ENCODE data around the gene PSMB3.

The PSMB3 gene

DNA sequence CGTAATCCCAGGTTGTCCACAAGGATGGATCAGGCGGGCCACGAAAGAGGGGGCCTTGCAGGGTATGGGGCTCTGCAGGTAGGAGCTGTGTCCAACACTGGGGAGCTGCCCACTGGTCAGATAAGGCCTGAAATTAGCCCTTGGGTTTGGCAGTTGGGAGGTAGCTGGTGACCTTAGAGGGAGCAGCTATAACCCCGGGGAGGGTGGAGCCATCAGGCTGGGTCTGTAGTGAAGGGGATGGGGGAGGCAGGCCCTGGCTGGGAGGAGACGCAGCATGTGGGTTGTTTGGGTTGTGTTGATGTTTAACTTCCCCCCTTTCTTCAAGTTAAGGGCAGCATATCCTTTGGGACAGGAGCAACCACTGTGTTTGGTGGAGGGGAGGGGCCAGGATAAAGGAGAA lies 41.6 kb upstream of the PSMB3 start:
- no peak for DNase-seq (ENCODE audit: low spot score)
- Histone ChIP-seq H3K4me3 (no peak overlapping the region), H3K27ac (no peak overlapping the region)
- no peak for TF ChIP-seq CTCF (IDR thresholded peaks at IDR 0.05)

DNA sequence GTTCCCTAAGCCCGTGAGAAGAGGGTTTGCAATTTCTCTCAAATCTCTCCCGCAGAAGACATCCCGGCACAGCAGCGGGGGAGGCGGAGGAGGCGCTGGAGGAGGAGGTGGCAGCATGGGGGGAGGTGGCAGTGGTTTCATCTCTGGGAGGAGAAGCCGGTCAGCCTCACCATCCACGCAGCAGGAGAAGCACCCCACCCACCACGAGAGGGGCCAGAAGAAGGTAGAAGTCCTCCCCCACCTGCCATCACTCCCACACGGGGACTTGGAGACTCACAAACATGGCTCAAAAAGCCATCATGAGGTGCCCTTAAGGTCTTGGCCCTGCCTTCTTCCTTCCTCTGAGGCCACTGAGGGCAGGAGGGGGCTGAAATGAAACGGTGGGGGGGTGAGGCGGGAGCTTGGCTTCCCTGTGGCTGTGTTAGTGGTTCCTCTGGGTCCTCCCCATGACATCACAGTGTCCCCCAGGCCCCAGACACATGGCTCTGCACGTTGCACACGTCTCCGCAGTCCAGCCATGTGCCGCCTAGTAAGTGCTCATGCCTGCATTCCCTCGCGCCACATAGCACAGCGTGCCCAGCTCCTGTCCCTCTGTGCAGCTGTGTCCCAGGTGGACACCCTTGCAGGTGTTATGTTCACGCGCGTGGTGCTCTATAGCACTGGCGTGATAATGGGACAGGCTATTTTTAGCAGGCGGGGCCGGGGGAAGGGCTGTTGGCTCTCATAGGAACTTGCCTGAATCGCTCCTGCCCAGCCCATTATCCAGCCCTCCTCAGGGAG lies 40.6 kb upstream of the PSMB3 start:
- Histone ChIP-seq H3K4me3 (no peak overlapping the region), H3K27ac (no peak overlapping the region)
- no peak for DNase-seq (ENCODE audit: low spot score)
- no peak for TF ChIP-seq CTCF (IDR thresholded peaks at IDR 0.05)

DNA sequence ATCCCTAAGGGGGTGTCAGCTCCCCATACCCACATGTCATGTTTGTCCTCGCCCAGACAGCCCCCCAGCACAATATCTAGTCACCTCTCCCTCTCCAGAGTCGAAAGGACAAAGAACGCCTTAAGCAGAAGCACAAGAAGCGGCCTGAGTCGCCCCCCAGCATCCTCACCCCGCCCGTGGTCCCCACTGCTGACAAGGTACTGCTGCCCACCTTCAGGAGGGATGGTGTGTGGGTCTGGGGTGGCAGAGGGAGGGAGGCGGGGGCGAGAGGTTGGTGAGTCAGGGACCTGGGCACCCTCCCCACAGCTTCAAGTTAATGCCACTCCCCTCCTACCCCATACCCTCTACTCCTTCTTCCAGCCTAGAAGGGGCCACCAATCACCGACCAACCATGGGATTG lies 39.9 kb upstream of the PSMB3 start:
- H3K4me3 ChIP-seq = no peak overlapping the region
- H3K27ac ChIP-seq = no peak overlapping the region
- DNase-seq (ENCODE audit: low spot score) = no peak
- no peak for TF ChIP-seq CTCF (IDR thresholded peaks at IDR 0.05)

DNA sequence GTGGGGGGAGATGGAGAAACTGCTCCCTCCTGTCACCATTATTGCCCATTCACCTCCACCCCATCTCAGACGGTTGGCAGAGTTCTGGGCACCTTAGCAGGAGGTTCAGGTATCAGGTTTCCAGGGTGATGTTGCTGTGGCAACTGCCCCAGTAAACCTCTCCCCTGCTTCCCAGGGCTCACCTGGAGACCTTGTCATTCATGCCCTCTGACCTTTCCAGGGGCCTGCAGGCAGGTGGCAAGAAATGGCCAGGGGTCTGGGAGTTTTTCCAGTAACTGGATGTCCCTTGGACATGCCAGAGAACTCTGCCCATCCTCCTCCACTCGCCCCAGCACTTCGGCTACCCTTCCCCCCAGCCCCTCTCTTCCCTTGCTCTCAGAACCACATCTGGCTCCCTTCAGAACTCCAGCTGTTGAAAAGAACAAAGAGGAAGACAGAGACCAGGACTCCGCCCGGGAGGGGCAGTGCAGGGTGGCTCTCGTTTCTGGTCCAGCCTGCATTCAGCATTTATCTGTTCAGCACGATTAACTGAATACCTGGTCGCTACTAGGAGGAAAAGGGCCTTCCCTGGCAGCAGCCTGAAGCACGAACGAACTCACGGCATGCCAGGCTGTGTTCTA lies 39.0 kb upstream of the PSMB3 start:
- DNase-seq (ENCODE audit: low spot score) = no peak
- no peak for TF ChIP-seq CTCF (IDR thresholded peaks at IDR 0.05)
- no peak overlapping the region for H3K27ac ChIP-seq
- H3K4me3 ChIP-seq = no peak overlapping the region

- Histone ChIP-seq H3K27ac (no peak overlapping the region), H3K4me3 (no peak overlapping the region)
- DNase-seq (ENCODE audit: low spot score) = no peak
- TF ChIP-seq CTCF (IDR thresholded peaks at IDR 0.05) = no peak
Measured at GRCh38 chr17:38715216-38715943, 37.2 kb upstream of the PSMB3 start.

GRCh38 chr17:38716368-38717005 lies 36.1 kb upstream of the PSMB3 start:
- DNase-seq (ENCODE audit: low spot score) = no peak
- no peak overlapping the region for H3K27ac ChIP-seq
- no peak overlapping the region for H3K4me3 ChIP-seq
- TF ChIP-seq CTCF (IDR thresholded peaks at IDR 0.05) = no peak

All from coronary artery (tissue), 2 donors.